ENCODE data around the gene NRXN2. TPM values are rescaled to one million over a fixed set of nuclear protein-coding genes. Genes with fewer than 3 reads are reported as not detected.

The NRXN2 gene
- total RNA-seq, 2 experiments from 2014 or later = 0.07 to 0.22 TPM

DNA sequence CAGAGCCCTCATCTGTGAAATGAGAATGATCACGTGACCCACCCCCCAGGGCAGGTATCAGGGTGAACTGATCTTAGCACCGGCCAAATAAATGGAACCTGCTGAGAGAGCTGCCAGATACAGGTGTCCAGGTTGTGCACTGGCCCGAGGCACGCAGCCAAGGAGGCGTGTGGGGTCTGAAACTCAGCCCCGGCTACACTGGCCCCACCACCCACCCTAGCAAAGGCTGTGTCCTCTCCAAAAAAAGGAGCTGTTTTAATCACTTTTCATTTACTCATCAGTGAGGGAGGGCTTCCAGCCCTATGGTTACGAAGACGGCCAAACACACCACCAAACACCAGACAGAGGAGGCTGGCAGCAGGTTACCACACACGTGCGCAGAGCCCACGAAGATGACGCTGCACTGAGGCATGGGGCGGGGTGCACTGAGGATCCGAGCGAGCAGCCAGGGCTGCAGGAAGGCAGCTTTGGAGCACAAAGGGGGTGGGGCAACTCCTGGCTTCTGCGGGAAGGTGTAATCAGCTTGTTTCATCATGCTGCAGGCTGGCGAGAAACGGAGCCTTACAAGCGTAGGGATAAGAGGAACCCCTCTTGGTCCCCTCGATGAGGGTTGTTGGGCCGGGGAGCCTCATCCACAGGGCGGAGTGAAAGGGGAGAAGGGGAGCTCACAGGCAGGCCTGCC is 151.4 kb downstream of the NRXN2 start:
- TF ChIP-seq, protein P1, sequence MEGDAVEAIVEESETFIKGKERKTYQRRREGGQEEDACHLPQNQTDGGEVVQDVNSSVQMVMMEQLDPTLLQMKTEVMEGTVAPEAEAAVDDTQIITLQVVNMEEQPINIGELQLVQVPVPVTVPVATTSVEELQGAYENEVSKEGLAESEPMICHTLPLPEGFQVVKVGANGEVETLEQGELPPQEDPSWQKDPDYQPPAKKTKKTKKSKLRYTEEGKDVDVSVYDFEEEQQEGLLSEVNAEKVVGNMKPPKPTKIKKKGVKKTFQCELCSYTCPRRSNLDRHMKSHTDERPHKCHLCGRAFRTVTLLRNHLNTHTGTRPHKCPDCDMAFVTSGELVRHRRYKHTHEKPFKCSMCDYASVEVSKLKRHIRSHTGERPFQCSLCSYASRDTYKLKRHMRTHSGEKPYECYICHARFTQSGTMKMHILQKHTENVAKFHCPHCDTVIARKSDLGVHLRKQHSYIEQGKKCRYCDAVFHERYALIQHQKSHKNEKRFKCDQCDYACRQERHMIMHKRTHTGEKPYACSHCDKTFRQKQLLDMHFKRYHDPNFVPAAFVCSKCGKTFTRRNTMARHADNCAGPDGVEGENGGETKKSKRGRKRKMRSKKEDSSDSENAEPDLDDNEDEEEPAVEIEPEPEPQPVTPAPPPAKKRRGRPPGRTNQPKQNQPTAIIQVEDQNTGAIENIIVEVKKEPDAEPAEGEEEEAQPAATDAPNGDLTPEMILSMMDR (IDR thresholded peaks at IDR 0.05) = no peak
- ChIA-PET POLR2A (interaction anchor here (1.2 kb wide), 1 partner anchor 9 kb away, joined by 3 read pairs; no protein-coding TSS in a partner anchor), CTCF (no interaction called here)
- Mint-ChIP-seq H3K9me3 (no peaks in the 10 kb centered on the region), H3K4me3 (no peak overlapping the region), H3K4me1 (ENCODE audit: low read depth) (no peaks in the 10 kb centered on the region), H3K27me3 (peaks cover 3% of the 10 kb centered on the region), H3K27ac (no peak overlapping the region), H3K36me3 (ENCODE audit: low read depth) (no peaks in the 10 kb centered on the region)
- DNase-seq = no peak
- intact Hi-C loops (cut with micrococcal nuclease) = no loop called here
- no peak for ATAC-seq

DNA sequence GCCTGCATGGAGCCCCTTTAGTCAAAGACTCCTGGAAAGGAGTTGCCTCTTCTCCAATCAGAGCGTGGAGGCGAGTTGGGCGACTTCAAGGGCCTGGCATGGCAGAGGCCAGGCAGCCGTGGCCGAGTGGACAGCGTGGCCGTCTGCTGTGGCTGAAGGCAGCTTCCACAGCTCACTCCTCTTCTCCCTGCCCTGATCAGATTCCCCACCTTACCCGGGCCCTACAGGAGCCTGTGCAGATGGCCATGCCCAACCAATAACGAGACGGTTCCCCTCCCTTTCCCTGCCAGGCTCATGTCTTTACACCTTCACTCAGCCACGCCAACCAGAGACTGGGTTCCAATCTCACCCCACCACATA is 152.0 kb downstream of the NRXN2 start:
- H3K4me3 Mint-ChIP-seq = no peak overlapping the region
- no peak overlapping the region for H3K27ac Mint-ChIP-seq
- TF ChIP-seq, protein P1 (IDR thresholded peaks at IDR 0.05) = no peak
- no peaks in the 10 kb centered on the region for H3K9me3 Mint-ChIP-seq
- ATAC-seq (no peak), DNase-seq (no peak)
- H3K27me3 Mint-ChIP-seq = peaks cover 3% of the 10 kb centered on the region
- H3K36me3 Mint-ChIP-seq (ENCODE audit: low read depth) = no peaks in the 10 kb centered on the region
- intact Hi-C loops (cut with micrococcal nuclease) = no loop called here
- ChIA-PET CTCF (no interaction called here), POLR2A (no interaction called here)
- no peaks in the 10 kb centered on the region for H3K4me1 Mint-ChIP-seq (ENCODE audit: low read depth)

DNA sequence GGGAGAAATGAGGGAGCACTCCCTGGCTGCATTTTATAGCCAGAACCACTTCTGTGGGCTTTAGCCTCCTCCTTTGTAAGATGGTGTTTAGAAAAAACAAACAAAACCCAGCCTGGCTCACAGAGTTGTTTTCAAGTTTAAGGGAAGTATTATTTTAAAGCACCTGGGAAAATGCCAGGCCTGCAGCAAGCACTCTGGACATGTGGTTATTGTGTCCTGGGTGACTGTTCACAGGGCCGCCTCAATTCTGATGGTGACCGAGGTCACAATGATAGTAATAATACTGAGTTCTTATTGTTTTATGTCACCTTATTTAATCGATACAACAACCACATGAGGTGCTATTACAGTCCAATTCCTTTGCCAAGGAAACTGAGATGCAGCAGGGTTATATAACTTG is 152.7 kb downstream of the NRXN2 start:
- TF ChIP-seq, protein P1 (IDR thresholded peaks at IDR 0.05) = no peak
- ATAC-seq (no peak), DNase-seq (no peak)
- CTCF ChIA-PET = no interaction called here
- Mint-ChIP-seq H3K27ac (no peak overlapping the region), H3K9me3 (no peaks in the 10 kb centered on the region), H3K36me3 (ENCODE audit: low read depth) (no peaks in the 10 kb centered on the region), H3K4me3 (no peak overlapping the region), H3K27me3 (peaks cover 3% of the 10 kb centered on the region), H3K4me1 (ENCODE audit: low read depth) (no peaks in the 10 kb centered on the region)
- intact Hi-C loops (cut with micrococcal nuclease) = no loop called here
- POLR2A ChIA-PET = no interaction called here

DNA sequence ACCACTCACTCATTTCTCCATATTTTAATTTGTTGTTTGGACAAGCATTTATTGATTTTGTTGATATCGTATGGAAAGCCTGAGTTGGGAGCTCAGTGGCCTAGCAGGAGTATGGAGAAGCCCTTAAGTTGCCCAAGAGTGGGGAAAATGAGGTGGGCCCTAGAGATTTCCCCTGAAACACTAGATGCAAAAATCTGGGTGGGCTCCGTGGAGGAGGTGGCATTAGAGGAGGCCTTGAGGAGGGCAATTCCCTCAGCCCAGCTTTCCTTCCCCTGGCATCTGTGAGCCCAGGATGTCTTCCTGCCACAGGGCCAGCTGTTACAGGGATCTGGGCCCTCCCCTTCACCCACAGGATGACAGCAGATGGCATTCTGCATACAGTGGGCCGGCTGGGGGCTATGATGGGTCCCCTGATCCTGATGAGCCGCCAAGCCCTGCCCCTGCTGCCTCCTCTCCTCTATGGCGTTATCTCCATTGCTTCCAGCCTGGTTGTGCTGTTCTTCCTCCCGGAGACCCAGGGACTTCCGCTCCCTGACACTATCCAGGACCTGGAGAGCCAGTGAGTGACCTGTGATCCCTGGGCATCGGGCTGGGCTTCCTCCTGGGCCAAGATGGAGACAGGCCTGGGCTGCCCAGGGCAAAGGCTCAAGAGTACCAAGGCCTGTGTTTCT is 153.6 kb downstream of the NRXN2 start:
- POLR2A ChIA-PET = no interaction called here
- DNase-seq = no peak
- Mint-ChIP-seq H3K27ac (no peak overlapping the region), H3K4me3 (no peak overlapping the region), H3K36me3 (ENCODE audit: low read depth) (no peaks in the 10 kb centered on the region), H3K27me3 (peaks cover 3% of the 10 kb centered on the region), H3K4me1 (ENCODE audit: low read depth) (no peaks in the 10 kb centered on the region), H3K9me3 (no peaks in the 10 kb centered on the region)
- TF ChIP-seq, protein P1 (IDR thresholded peaks at IDR 0.05) = no peak
- intact Hi-C loops (cut with micrococcal nuclease) = no loop called here
- CTCF ChIA-PET = no interaction called here
- no peak for ATAC-seq

DNA sequence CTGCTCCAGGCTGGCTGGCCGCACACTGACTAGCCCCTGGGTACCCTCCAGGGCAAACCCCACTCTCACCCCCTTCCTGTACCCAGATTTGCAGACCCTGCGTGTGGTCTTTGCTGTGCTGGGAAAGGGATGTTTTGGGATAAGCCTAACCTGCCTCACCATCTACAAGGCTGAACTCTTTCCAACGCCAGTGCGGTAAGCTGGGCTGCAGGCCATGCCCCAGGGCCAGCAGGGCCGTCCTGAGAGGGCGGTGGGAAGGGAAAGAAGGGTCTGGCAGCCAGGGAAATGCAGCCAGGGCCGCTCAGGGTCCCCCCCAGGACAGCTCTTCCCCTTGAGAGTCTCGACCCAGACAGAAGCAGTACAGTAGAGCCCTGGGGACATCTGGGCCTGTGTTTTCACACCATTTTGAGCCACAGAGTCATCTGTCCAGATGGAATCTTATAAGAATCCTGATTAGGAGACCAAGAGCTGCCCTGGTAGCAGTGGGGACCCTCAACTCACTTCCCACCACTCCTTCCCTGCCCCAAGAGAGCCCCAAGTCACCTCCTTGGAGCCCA is 154.3 kb downstream of the NRXN2 start:
- intact Hi-C loops (cut with micrococcal nuclease) = no loop called here
- ATAC-seq = no peak
- peaks cover 3% of the 10 kb centered on the region for H3K27me3 Mint-ChIP-seq
- no peaks in the 10 kb centered on the region for H3K4me1 Mint-ChIP-seq (ENCODE audit: low read depth)
- TF ChIP-seq, protein P1 (IDR thresholded peaks at IDR 0.05) = no peak
- no peaks in the 10 kb centered on the region for H3K9me3 Mint-ChIP-seq
- DNase-seq = no peak
- no peaks in the 10 kb centered on the region for H3K36me3 Mint-ChIP-seq (ENCODE audit: low read depth)
- H3K4me3 Mint-ChIP-seq = no peak overlapping the region
- H3K27ac Mint-ChIP-seq = no peak overlapping the region
- CTCF ChIA-PET = no interaction called here
- POLR2A ChIA-PET = no interaction called here
